Measurements from ENCODE around the gene KREMEN1.

DNA sequence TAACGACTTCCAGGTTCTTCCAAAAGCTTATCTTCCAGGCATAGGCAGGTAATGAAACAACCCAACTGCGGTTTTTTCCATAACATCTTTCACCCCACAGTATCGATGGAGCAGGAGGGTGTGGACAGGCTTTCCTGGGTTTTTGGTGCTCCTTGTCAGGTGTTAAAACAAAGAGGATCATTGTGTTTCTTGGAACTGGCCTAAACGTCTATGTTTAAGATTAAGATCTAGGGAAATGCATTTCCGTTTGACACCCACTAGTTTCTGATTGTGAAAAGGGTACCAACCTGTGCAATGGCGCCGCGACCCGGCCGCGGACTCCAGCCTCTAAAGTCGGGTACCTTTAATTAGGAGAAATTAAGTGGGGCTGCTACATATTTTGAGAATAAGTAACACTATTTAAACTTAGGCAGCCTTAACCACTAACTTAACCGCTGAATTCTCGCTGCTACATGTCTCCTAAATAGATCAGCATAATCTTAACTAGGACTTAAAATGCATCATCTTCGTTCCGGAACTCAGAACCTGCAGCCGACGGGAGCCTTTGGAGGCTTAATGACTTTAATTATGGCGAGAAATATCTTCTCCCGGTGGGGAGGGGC lies 42.7 kb upstream of the KREMEN1 start:
- TF ChIP-seq, protein P1, sequence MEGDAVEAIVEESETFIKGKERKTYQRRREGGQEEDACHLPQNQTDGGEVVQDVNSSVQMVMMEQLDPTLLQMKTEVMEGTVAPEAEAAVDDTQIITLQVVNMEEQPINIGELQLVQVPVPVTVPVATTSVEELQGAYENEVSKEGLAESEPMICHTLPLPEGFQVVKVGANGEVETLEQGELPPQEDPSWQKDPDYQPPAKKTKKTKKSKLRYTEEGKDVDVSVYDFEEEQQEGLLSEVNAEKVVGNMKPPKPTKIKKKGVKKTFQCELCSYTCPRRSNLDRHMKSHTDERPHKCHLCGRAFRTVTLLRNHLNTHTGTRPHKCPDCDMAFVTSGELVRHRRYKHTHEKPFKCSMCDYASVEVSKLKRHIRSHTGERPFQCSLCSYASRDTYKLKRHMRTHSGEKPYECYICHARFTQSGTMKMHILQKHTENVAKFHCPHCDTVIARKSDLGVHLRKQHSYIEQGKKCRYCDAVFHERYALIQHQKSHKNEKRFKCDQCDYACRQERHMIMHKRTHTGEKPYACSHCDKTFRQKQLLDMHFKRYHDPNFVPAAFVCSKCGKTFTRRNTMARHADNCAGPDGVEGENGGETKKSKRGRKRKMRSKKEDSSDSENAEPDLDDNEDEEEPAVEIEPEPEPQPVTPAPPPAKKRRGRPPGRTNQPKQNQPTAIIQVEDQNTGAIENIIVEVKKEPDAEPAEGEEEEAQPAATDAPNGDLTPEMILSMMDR (IDR thresholded peaks at IDR 0.05) = peak in 1 of 6 experiments; percentile 5
- TF ChIP-seq POLR2A (IDR thresholded peaks at IDR 0.05) = no peak

Data from upper lobe of left lung (tissue), 4 donors.